ENCODE results near the gene AOC2. TPM values are rescaled to one million over a fixed set of nuclear protein-coding genes. Genes with fewer than 3 reads are reported as not detected.

Gene AOC2
- polyA plus RNA-seq, 1 of the 3 experiments (the other 2 are of a cell fraction), result 0.33 TPM

DNA sequence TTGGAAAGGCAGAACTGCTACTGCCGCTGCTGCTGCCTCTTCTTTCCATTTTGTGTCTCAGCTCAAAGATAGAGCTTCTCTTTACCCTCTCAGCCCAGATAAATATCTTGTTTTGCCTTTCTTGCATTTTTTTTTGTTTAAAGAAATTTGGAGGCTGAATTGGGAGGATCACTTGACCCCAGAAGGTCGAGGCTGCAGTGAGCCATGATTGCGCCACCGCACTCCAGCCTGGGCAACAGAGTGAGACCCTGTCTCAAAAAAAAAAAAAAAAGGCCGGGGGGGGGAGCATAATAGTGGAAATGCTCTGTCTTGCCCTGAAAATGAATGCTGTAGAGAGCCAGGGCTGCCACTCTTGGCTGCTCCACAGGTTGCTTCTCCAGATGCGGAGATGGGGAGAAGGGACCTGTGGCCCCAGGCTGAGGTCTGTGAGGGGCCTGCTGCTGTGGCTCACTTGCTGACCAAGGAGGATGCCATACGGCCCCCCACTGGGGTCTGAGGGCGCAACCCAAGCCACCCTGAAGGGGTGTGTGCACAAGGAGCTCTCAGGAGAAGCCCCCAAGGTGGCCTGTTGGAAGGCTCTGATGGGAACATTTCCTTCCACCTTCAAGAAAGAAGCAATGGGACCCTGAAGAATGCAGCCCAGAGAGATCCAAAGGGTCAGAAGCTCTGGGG, 34.7 kb downstream of the AOC2 start:
- Histone ChIP-seq H3F3A (replicated peaks; ENCODE audit: insufficient read depth) (no peaks in the 10 kb centered on the region), H2AFZ (ENCODE audit: low read depth) (no peak overlapping the region), H3K4me3 (ENCODE audit: low read depth in 2 of 2, low read length in 1 of 2) (no peak overlapping the region), H3K27me3 (ENCODE audit: insufficient read depth) (peaks cover 34% of the 10 kb centered on the region), H3K9me3 (no peaks in the 10 kb centered on the region), H4K20me1 (ENCODE audit: insufficient read depth) (no peaks in the 10 kb centered on the region), H3K9me2 (no peaks in the 10 kb centered on the region), H3K4me1 (ENCODE audit: control insufficient read depth in 1 of 2, insufficient read depth in 2 of 2, low read depth in 1 of 2, low read length in 1 of 2) (no peaks in the 10 kb centered on the region), H3K36me3 (replicated peaks in 1 of 2; ENCODE audit: control insufficient read depth in 1 of 2, insufficient read depth in 2 of 2, low read length in 1 of 2) (no peaks in the 10 kb centered on the region), H3K79me2 (ENCODE audit: insufficient read depth) (no peaks in the 10 kb centered on the region), H3K4me2 (no peak overlapping the region), H3K9ac (no peak overlapping the region), H3K27ac (ENCODE audit: low read depth in 2 of 2, low read length in 1 of 2) (no peak overlapping the region)
- TF ChIP-seq POLR2AphosphoS5 (IDR thresholded peaks at IDR 0.05; ENCODE audit: low read depth, low read length) (no peak), REST (IDR thresholded peaks at IDR 0.05; ENCODE audit: low read depth, low read length) (no peak), RXRA (IDR thresholded peaks at IDR 0.05; ENCODE audit: borderline replicate concordance, low read depth) (no peak), RFX5 (IDR thresholded peaks at IDR 0.05; ENCODE audit: low read length) (no peak), NFIC (IDR thresholded peaks at IDR 0.05; ENCODE audit: borderline replicate concordance) (no peak), EP300 (IDR thresholded peaks at IDR 0.05; ENCODE audit: borderline replicate concordance in 1 of 2, low read depth in 1 of 2, low read length in 1 of 2) (no peak)
- 56% methylated on average over 7 of the region's 8 CpGs for WGBS (ENCODE audit: low lambda C conversion rate)
- CTCF ChIA-PET, result interaction anchor here (1.2 to 1.6 kb wide), 3 partner anchors 34 to 59 kb away, joined by 3 read pairs; partner anchors contain the start of gene AOC2
- no peak for DNase-seq
- POLR2A ChIA-PET, result interaction anchor here (0.6 kb wide), 1 partner anchor 54 kb away, joined by 3 read pairs; no protein-coding TSS in a partner anchor

GRCh38 chr17:42879596-42879985, 35.2 kb downstream of the AOC2 start:
- H3K9me3 ChIP-seq, result no peaks in the 10 kb centered on the region
- ChIA-PET POLR2A (interaction anchor here (0.6 kb wide), 1 partner anchor 54 kb away, joined by 3 read pairs; no protein-coding TSS in a partner anchor), CTCF (interaction anchor here (1.1 to 1.6 kb wide), 4 partner anchors 26 to 59 kb away, joined by 3 read pairs; partner anchors contain the start of gene AOC2)
- H2AFZ ChIP-seq (ENCODE audit: low read depth), result no peak overlapping the region
- no peak overlapping the region for H3K9ac ChIP-seq
- TF ChIP-seq, protein P1, sequence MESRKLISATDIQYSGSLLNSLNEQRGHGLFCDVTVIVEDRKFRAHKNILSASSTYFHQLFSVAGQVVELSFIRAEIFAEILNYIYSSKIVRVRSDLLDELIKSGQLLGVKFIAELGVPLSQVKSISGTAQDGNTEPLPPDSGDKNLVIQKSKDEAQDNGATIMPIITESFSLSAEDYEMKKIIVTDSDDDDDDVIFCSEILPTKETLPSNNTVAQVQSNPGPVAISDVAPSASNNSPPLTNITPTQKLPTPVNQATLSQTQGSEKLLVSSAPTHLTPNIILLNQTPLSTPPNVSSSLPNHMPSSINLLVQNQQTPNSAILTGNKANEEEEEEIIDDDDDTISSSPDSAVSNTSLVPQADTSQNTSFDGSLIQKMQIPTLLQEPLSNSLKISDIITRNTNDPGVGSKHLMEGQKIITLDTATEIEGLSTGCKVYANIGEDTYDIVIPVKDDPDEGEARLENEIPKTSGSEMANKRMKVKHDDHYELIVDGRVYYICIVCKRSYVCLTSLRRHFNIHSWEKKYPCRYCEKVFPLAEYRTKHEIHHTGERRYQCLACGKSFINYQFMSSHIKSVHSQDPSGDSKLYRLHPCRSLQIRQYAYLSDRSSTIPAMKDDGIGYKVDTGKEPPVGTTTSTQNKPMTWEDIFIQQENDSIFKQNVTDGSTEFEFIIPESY (IDR thresholded peaks at IDR 0.05; ENCODE audit: borderline replicate concordance, low read depth), result no peak
- TF ChIP-seq RXRA (IDR thresholded peaks at IDR 0.05; ENCODE audit: borderline replicate concordance, low read depth), result no peak
- H3K79me2 ChIP-seq (ENCODE audit: insufficient read depth), result no peaks in the 10 kb centered on the region
- H3K4me1 ChIP-seq (ENCODE audit: control insufficient read depth in 1 of 2, insufficient read depth in 2 of 2, low read depth in 1 of 2, low read length in 1 of 2), result no peaks in the 10 kb centered on the region
- peaks cover 34% of the 10 kb centered on the region for H3K27me3 ChIP-seq (ENCODE audit: insufficient read depth)
- no peaks in the 10 kb centered on the region for H3F3A ChIP-seq (replicated peaks; ENCODE audit: insufficient read depth)
- H3K4me2 ChIP-seq, result no peak overlapping the region
- no peaks in the 10 kb centered on the region for H3K36me3 ChIP-seq (replicated peaks in 1 of 2; ENCODE audit: control insufficient read depth in 1 of 2, insufficient read depth in 2 of 2, low read length in 1 of 2)
- no peak overlapping the region for H3K4me3 ChIP-seq (ENCODE audit: low read depth in 2 of 2, low read length in 1 of 2)
- H3K27ac ChIP-seq (ENCODE audit: low read depth in 2 of 2, low read length in 1 of 2), result no peak overlapping the region
- 42% methylated on average over 6 of the region's 6 CpGs for WGBS (ENCODE audit: low lambda C conversion rate)
- H4K20me1 ChIP-seq (ENCODE audit: insufficient read depth), result no peaks in the 10 kb centered on the region
- DNase-seq, result no peak
- no peaks in the 10 kb centered on the region for H3K9me2 ChIP-seq
